Kidney epithelial cell (primary cell): Measurements from ENCODE around the gene SRPK2. TPM values are rescaled to one million over a fixed set of nuclear protein-coding genes. Genes with fewer than 3 reads are reported as not detected.
A peak's percentile ranks its signal among the peaks of the same experiment; 100 is the strongest.
"Not testable (repeated sequence)": the region's sequence is repeated elsewhere in the genome, so short reads cannot be mapped to it uniquely, and the experiment has no call there.

ENCODE experiments used
- DNase-seq: peaks from one replicate; pipeline ENCODE4 v3.0.0-alpha.2; 2010; ENCODE audit warnings: low read depth
- H3K27me3 ChIP-seq: 2 replicates; pipeline ENCODE4 v1.6.0; 2011; ENCODE audit warnings: low read length; ENCODE audit not compliant: control insufficient read depth, insufficient read depth
- H3K36me3 ChIP-seq: 2 replicates; pipeline ENCODE4 v1.5.1; 2011; ENCODE audit warnings: low read length; ENCODE audit not compliant: control insufficient read depth, insufficient read depth
- H3K4me3 ChIP-seq: 2 replicates; pipeline ENCODE4 v1.5.1; 2011; ENCODE audit warnings: low read depth, mild to moderate bottlenecking, control low read depth, low read length
- CTCF ChIP-seq: IDR thresholded peaks from 2 replicates; pipeline ENCODE4 v1.5.1; 2011; ENCODE audit warnings: mild to moderate bottlenecking, moderate library complexity, low read length, control low read depth, inconsistent platforms; ENCODE audit not compliant: insufficient read depth, poor library complexity, severe bottlenecking
- total RNA-seq: library from RNA; depleted of rRNA; stranded (reverse); fragments of >200 nt; gene quantifications from 2 replicates; pipeline ENCODE4 v1.2.3, GENCODE V29; 2015

The SRPK2 gene
- total RNA-seq, 1 donor from 2014 or later: 33.9 TPM

DNA sequence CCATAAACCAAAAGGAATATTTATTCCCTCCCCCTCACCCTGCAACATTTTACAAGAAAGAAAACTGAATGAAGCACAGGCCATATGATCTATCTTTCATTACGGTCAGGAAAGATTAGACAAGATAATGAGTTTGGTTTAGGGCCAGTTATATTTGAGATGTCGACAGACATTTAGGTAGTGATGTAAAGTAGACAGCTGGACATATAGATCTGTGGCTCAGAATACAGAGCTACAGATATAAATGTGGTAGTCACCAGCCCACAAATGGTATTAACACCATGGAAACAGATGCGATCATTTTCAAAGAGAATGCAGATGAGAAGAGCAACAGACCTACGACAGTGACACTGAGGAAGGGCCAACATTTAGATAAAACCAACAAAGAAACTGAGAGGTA is 142.5 kb downstream of the SRPK2 start:
- Histone ChIP-seq H3K27me3 (no peaks in the 10 kb centered on the region), H3K36me3 (no peaks in the 10 kb centered on the region), H3K4me3 (no peak overlapping the region)
- no peak for DNase-seq
- TF ChIP-seq CTCF: no peak

GRCh38 chr7:105245398-105246114 is 143.2 kb downstream of the SRPK2 start:
- no peak for TF ChIP-seq CTCF
- no peaks in the 10 kb centered on the region for H3K36me3 ChIP-seq
- no peak overlapping the region for H3K4me3 ChIP-seq
- peak; percentile 34 for DNase-seq
- H3K27me3 ChIP-seq: no peaks in the 10 kb centered on the region

DNA sequence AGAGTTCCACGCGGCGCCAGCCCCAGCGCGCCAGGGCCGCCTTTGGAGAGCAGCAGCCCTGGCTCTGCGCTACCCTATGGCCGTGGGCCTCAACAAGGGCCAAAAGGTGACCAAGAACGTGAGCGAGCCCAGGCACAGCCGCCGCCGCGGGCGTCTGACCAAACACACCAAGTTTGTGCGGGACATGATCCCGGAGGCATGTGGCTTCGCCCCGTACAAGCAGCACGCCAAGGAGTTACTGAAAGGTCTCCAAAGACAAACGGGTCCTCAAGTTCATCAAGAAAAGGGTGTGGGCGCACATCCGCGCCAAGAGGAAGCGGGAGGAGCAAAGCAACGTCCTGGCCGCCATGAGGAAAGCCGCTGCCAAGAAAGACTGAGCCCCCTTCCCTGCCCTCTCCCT is 144.1 kb downstream of the SRPK2 start:
- Histone ChIP-seq H3K36me3 (no peaks in the 10 kb centered on the region), H3K4me3 (no peak overlapping the region), H3K27me3 (no peaks in the 10 kb centered on the region)
- no peak for DNase-seq
- TF ChIP-seq CTCF: no peak

DNA sequence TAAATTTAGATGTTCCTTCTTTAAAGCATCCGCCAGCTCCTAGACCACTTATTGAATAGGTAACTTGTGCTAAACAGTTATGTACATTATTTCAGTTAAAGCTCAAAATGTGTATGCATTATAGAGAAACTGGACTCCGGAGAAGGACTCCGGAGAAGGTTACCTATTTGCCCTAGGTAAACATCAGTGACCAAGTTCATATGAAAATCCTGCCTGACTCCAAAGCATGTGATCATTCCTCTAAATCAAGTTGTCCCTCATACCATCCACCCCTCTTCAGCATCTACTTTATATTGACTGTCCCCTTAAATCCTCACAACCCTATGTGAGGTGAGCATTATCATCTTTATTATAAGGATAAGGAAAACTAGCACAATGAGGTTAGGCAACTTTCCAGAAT is 147.5 kb downstream of the SRPK2 start:
- no peaks in the 10 kb centered on the region for H3K36me3 ChIP-seq
- H3K4me3 ChIP-seq: no peak overlapping the region
- no peak for DNase-seq
- no peak for TF ChIP-seq CTCF
- H3K27me3 ChIP-seq: no peaks in the 10 kb centered on the region

DNA sequence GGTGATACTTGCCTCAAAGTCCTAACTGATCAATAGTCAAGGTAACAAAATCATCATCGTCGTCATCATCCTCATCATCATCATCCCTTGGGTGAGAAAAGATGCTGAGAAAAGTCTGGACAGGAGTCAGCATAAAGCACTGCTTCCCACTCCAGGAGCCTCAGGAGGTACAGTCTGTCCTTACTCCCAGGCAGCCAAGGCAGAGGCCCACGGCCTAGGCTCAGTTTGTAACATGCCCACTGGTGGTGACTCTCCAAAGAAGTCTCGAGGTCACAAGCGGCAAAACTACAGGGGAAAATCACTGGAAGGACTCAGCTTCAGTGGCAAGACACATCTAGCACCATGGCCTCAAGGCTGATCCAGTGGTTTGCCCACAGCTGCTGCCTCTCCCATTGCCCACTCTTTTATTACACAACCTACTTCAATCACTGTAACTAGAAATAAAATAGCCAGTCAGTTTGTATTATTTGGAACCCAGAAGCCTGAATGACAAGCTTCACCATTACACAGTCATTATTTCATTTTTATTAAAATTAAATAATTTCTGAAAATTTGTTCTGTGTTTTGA is 150.4 kb downstream of the SRPK2 start:
- TF ChIP-seq CTCF: no peak
- no peak for DNase-seq
- Histone ChIP-seq H3K27me3 (no peaks in the 10 kb centered on the region), H3K36me3 (no peaks in the 10 kb centered on the region), H3K4me3 (no peak overlapping the region)

- H3K27me3 ChIP-seq: no peaks in the 10 kb centered on the region
- no peak for TF ChIP-seq CTCF
- no peak for DNase-seq
- H3K4me3 ChIP-seq: no peak overlapping the region
- H3K36me3 ChIP-seq: no peaks in the 10 kb centered on the region
These were observed 153.8 kb downstream of the SRPK2 start for GRCh38 chr7:105234886-105235285.

DNA sequence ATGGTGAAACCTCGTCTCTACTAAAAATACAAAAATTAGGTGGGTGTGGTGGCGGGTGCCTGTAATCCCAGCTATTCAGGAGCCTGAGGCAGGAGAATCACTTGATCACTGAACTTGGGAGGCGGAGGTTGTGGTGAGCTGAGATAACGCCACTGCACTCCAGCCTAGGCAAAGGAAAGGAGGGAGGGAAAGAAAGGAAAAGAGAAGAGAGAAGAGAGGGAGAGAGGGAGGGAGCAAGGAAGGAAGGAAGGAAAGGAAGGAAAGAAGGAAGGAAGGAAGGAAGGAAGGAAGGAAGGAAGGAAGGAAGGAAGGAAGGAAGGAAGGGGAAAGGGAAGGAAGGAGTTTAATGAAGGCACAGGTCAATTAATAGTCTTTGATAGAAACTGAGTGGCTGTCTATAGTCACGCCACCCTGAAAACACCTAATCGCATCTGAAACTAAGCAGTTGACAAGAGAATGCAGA is 155.9 kb downstream of the SRPK2 start:
- not testable (repeated sequence) for H3K36me3 ChIP-seq, DNase-seq, H3K4me3 ChIP-seq, H3K27me3 ChIP-seq
